DOHH2 (cell line): Measurements from ENCODE around the gene CLIC5.

ENCODE experiments used
- CTCF ChIP-seq: fragments of 200-600 bp; sonication (generic); IDR thresholded peaks from one replicate; pipeline ENCODE4 v1.5.1; 2014; ENCODE audit warnings: antibody characterized with exemption, mild to moderate bottlenecking, low read depth, low read length; ENCODE audit not compliant: poor library complexity, severe bottlenecking
- EZH2phosphoT487 ChIP-seq: fragments of 200-600 bp; sonication (generic); IDR thresholded peaks from 2 replicates; pipeline ENCODE4 v1.6.1; 2017; ENCODE audit warnings: borderline replicate concordance, mild to moderate bottlenecking, antibody characterized with exemption, low read length, moderate library complexity, mixed read lengths

DNA sequence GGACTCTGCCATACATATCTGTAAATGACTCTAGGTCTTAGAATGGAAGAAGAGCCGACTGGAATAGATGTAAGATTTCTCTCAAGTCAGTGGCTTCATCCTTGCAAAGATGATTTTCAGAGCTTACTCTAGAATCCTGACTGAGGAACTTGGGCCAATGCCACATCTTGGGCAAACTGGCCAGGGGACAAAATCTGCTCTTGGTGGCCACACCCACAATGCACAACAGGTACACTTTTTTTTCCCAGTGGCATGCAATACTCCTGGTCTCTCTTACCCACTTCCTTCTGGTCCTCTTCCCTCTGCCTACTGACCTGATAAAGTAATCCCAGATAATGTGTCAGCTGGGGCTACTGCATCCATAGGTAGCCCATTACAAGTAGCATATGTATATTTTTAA is 13.4 kb downstream of the CLIC5 start:
- TF ChIP-seq EZH2phosphoT487 (no peak), CTCF (no peak)
